GM18519 (cell line): ENCODE measurements around the gene SPACA1.
"Not testable (repeated sequence)": the region's sequence is repeated elsewhere in the genome, so short reads cannot be mapped to it uniquely, and the experiment has no call there.

Source experiments
- ATAC-seq: cut with Tn5 transposase; IDR thresholded peaks from one replicate; pipeline ENCODE4 v1.9.1; 2021; ENCODE audit warnings: mild to moderate bottlenecking, moderate library complexity; ENCODE audit not compliant: unreplicated experiment, low FRiP score

Gene SPACA1

GRCh38 chr6:88047510-88048150 is at the start of gene SPACA1:
Gene SPACA1, plus strand, starts transcription at chr6:88047841. Its CDS starts 65 bp downstream, at chr6:88047906.
- ATAC-seq: no peak

GRCh38 chr6:88000713-88001112 is 46.9 kb upstream of the SPACA1 start:
- no peak for ATAC-seq

- not testable (repeated sequence) for ATAC-seq
These were observed 46.4 kb upstream of the SPACA1 start for GRCh38 chr6:88001279-88001678.

GRCh38 chr6:88004707-88005106 is 42.9 kb upstream of the SPACA1 start:
- ATAC-seq: no peak

GRCh38 chr6:88006557-88006956 is 41.1 kb upstream of the SPACA1 start:
- ATAC-seq: no peak

- ATAC-seq: no peak
These were observed 39.2 kb upstream of the SPACA1 start for GRCh38 chr6:88008411-88008810.

- no peak for ATAC-seq
These were observed 38.8 kb upstream of the SPACA1 start for GRCh38 chr6:88008831-88009231.

- ATAC-seq: peak; percentile 79
These were observed 34.6 kb upstream of the SPACA1 start for GRCh38 chr6:88013015-88013414.

GRCh38 chr6:88013554-88013953 is 34.1 kb upstream of the SPACA1 start:
- no peak for ATAC-seq

GRCh38 chr6:88020439-88020838 is 27.2 kb upstream of the SPACA1 start:
- ATAC-seq: no peak

- ATAC-seq: no peak
These were observed 22.9 kb upstream of the SPACA1 start for GRCh38 chr6:88024696-88025095.

- no peak for ATAC-seq
These were observed 16.1 kb upstream of the SPACA1 start for GRCh38 chr6:88031550-88031949.

GRCh38 chr6:88044530-88044929 is 3.1 kb upstream of the SPACA1 start:
- ATAC-seq: no peak

GRCh38 chr6:88045521-88046136 is 2.0 kb upstream of the SPACA1 start:
- ATAC-seq: no peak

- no peak for ATAC-seq
These were observed 937 bp downstream of the SPACA1 start for GRCh38 chr6:88048578-88048977.

- ATAC-seq: no peak
These were observed 2.6 kb downstream of the SPACA1 start for GRCh38 chr6:88050140-88050818.

GRCh38 chr6:88059191-88059590 is 11.6 kb downstream of the SPACA1 start:
- ATAC-seq: no peak

GRCh38 chr6:88062376-88062775 is 14.7 kb downstream of the SPACA1 start:
- no peak for ATAC-seq

GRCh38 chr6:88072462-88072861 is 24.8 kb downstream of the SPACA1 start:
- ATAC-seq: no peak

- no peak for ATAC-seq
These were observed 27.1 kb downstream of the SPACA1 start for GRCh38 chr6:88074791-88075190.

GRCh38 chr6:88077305-88077704 is 29.7 kb downstream of the SPACA1 start:
- ATAC-seq: no peak

GRCh38 chr6:88086792-88087191 is 39.2 kb downstream of the SPACA1 start:
- ATAC-seq: no peak
